ENCODE measurements around the gene TEAD4. TPM values are rescaled to one million over a fixed set of nuclear protein-coding genes. Genes with fewer than 3 reads are reported as not detected.
A peak's percentile ranks its signal among the peaks of the same experiment; 100 is the strongest.

Gene TEAD4
- total RNA-seq, 1 donor from 2014 or later, result 120 TPM

DNA sequence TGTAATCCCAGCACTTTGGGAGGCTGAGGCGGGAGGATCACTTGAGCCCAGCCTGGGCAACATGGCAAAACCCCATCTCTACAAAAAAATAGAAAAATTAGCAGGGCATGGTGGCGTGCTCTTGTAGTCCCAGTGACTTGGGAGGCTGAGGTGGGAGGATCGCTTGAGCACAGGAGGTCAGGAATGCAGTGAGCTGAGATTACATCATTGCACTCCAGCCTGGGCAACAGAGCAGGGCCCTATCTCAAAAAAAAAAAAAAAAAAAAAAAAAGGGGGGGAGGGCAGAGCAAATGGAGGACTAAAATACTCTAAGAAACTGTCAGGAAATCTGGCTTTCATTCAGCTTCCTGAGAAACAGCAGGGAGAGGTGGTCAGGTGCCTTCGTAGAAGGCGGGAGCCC lies 86.3 kb downstream of the TEAD4 start:
- Mint-ChIP-seq H3K4me3 (ENCODE audit: unreplicated experiment) (no peak overlapping the region), H3K4me1 (ENCODE audit: unreplicated experiment) (peaks cover 64% of the 10 kb centered on the region), H3K9me3 (ENCODE audit: unreplicated experiment) (no peaks in the 10 kb centered on the region), H3K27ac (ENCODE audit: unreplicated experiment) (peak overlapping the region; percentile 50), H3K27me3 (ENCODE audit: unreplicated experiment) (peaks cover 27% of the 10 kb centered on the region), H3K36me3 (ENCODE audit: low read depth, unreplicated experiment) (peaks cover 22% of the 10 kb centered on the region)
- TF ChIP-seq, protein P1, sequence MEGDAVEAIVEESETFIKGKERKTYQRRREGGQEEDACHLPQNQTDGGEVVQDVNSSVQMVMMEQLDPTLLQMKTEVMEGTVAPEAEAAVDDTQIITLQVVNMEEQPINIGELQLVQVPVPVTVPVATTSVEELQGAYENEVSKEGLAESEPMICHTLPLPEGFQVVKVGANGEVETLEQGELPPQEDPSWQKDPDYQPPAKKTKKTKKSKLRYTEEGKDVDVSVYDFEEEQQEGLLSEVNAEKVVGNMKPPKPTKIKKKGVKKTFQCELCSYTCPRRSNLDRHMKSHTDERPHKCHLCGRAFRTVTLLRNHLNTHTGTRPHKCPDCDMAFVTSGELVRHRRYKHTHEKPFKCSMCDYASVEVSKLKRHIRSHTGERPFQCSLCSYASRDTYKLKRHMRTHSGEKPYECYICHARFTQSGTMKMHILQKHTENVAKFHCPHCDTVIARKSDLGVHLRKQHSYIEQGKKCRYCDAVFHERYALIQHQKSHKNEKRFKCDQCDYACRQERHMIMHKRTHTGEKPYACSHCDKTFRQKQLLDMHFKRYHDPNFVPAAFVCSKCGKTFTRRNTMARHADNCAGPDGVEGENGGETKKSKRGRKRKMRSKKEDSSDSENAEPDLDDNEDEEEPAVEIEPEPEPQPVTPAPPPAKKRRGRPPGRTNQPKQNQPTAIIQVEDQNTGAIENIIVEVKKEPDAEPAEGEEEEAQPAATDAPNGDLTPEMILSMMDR (IDR thresholded peaks at IDR 0.05; ENCODE audit: unreplicated experiment), result no peak
- DNase-seq (ENCODE audit: low spot score), result no peak

DNA sequence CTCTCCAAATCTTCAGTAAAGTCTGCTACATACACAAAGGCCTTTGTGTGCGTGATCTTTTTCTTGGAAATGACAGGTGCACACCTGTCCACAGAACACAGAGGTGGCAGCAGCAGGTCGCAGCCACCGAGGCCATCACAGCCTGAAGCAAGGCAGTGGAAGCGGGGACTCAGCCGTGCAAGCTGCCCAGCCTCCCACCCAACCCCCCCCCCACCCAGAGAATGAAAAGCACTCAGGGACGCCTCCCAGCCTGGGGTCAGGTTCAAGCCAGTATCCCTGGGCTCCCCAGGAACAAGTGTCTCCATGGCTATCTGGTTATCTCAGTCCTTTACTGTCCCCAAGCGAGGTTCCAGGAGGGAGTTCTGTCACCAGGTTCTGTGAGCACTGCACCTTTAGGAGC lies 86.8 kb downstream of the TEAD4 start:
- no peak overlapping the region for H3K4me3 Mint-ChIP-seq (ENCODE audit: unreplicated experiment)
- no peaks in the 10 kb centered on the region for H3K9me3 Mint-ChIP-seq (ENCODE audit: unreplicated experiment)
- H3K27ac Mint-ChIP-seq (ENCODE audit: unreplicated experiment), result no peak overlapping the region

DNA sequence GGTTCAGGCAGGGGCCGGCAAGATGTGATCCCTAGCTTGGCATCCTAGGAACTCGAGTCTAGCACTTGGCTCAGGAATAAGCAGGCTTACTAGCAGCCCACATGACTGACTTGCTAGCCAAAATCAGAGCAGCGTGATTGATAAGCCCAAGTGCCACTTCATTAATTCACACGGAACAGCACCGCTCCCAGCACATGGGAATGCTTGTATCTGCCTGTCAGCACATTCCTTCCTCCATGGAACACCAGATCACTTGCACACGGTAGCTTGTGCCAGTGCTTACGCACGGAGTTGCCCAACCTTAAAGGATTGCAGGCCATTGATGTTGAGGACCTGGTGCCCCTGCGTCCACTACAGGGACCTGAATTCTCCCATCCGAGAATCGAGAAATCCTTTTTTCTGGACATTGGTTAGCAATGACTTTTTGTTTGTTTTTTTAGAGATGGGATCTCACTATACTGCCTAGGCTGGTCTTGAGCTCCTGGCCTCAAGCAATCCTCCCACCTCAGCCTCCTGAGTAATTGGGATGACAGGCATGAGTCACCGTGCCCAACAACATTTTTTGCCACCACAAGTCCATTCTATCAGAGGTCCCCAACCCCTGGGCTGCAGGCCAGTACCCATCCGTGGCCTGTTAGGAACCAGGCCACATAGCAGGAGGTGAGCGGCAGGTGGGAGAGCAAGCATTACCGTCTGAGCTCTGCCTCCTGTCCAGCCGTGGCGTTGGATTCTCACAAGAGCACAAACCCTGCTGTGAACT lies 87.4 kb downstream of the TEAD4 start:
- Mint-ChIP-seq H3K4me1 (ENCODE audit: unreplicated experiment) (peaks cover 65% of the 10 kb centered on the region), H3K9me3 (ENCODE audit: unreplicated experiment) (no peaks in the 10 kb centered on the region), H3K27me3 (ENCODE audit: unreplicated experiment) (peaks cover 27% of the 10 kb centered on the region), H3K36me3 (ENCODE audit: low read depth, unreplicated experiment) (peaks cover 19% of the 10 kb centered on the region), H3K4me3 (ENCODE audit: unreplicated experiment) (no peak overlapping the region), H3K27ac (ENCODE audit: unreplicated experiment) (peak overlapping the region; percentile 74)
- TF ChIP-seq, protein P1 (IDR thresholded peaks at IDR 0.05; ENCODE audit: unreplicated experiment), result no peak
- DNase-seq (ENCODE audit: low spot score), result no peak

More for the DNA sequence above, 86.8 kb downstream of the TEAD4 start:
- TF ChIP-seq, protein P1 (IDR thresholded peaks at IDR 0.05; ENCODE audit: unreplicated experiment), result no peak
- Mint-ChIP-seq H3K27me3 (ENCODE audit: unreplicated experiment) (peaks cover 27% of the 10 kb centered on the region), H3K36me3 (ENCODE audit: low read depth, unreplicated experiment) (peaks cover 22% of the 10 kb centered on the region), H3K4me1 (ENCODE audit: unreplicated experiment) (peaks cover 64% of the 10 kb centered on the region)
- DNase-seq (ENCODE audit: low spot score), result no peak

DNA sequence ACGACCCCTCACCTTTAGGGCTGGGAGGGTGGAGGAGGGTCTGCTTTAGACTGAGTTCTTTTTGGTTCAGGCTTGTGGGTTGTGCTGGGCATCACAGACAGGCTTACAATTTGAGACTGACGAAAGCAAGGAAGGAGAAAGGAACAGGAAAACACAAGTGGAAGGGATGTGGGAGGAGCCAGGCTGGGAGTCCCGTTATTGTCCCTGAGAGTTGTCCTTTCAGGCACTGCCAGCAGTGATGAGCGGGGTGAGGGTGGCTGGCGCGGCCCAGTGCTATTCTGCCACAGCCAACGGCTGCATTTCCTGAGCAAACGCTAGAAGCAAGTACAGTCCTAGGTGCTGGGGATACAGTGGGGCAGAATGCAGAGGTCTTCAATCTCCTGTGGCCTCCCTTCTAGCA lies 88.8 kb downstream of the TEAD4 start:
- H3K4me3 Mint-ChIP-seq (ENCODE audit: unreplicated experiment), result peak overlapping the region; percentile 34
- DNase-seq (ENCODE audit: low spot score), result peak; percentile 29
- H3K9me3 Mint-ChIP-seq (ENCODE audit: unreplicated experiment), result no peaks in the 10 kb centered on the region
- TF ChIP-seq, protein P1 (IDR thresholded peaks at IDR 0.05; ENCODE audit: unreplicated experiment), result no peak
- peaks cover 24% of the 10 kb centered on the region for H3K27me3 Mint-ChIP-seq (ENCODE audit: unreplicated experiment)
- H3K4me1 Mint-ChIP-seq (ENCODE audit: unreplicated experiment), result peaks cover 61% of the 10 kb centered on the region
- H3K36me3 Mint-ChIP-seq (ENCODE audit: low read depth, unreplicated experiment), result peaks cover 13% of the 10 kb centered on the region
- H3K27ac Mint-ChIP-seq (ENCODE audit: unreplicated experiment), result peak overlapping the region; percentile 77

DNA sequence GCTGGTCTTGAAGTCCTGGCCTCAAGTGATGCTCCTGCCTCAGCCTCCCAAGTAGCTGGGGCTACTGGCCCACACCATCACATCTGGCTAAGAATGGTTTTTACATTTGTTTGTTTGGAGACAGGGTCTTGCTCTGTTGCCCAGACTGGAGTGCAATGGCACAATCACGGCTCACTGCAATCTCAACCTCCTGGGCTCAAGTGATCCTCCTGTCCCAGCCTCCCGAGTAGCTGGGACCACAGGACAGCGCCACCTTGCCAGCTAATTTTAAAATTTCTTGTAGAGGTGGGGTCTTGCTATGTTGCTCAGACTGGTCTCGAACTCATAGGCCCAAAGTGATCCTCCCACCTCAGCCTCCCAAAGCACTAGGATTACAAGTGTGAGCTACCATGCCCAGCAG lies 89.3 kb downstream of the TEAD4 start:
- Mint-ChIP-seq H3K27me3 (ENCODE audit: unreplicated experiment) (peaks cover 23% of the 10 kb centered on the region), H3K27ac (ENCODE audit: unreplicated experiment) (no peak overlapping the region), H3K4me3 (ENCODE audit: unreplicated experiment) (no peak overlapping the region), H3K4me1 (ENCODE audit: unreplicated experiment) (peaks cover 55% of the 10 kb centered on the region), H3K36me3 (ENCODE audit: low read depth, unreplicated experiment) (peaks cover 7% of the 10 kb centered on the region), H3K9me3 (ENCODE audit: unreplicated experiment) (no peaks in the 10 kb centered on the region)
- no peak for DNase-seq (ENCODE audit: low spot score)
- TF ChIP-seq, protein P1 (IDR thresholded peaks at IDR 0.05; ENCODE audit: unreplicated experiment), result no peak
